Esophagus muscularis mucosa (tissue), 4 donors: ENCODE results near the gene ARL13B. TPM values are rescaled to one million over a fixed set of nuclear protein-coding genes. Genes with fewer than 3 reads are reported as not detected.
A peak's percentile ranks its signal among the peaks of the same experiment; 100 is the strongest.

ENCODE experiments used
- DNase-seq: peaks from one replicate; pipeline ENCODE4 v3.0.0-alpha.2; 2017; ENCODE audit errors: extremely low spot score
- H3K27ac ChIP-seq, 4 donors: fragments of 200-600 bp; sonication (generic); replicated peaks in 1 of 4; 1 replicate in 3 of 4; 2 replicates in 1 of 4; pipeline ENCODE4 v1.5.1; 2016 to 2019; ENCODE audit warnings: mild to moderate bottlenecking in 1 of 4
- H3K27me3 ChIP-seq, 4 donors: fragments of 200-600 bp; sonication (generic); one replicate each; pipeline versions ENCODE4 v1.5.1 to v1.6.0; 2016 to 2019
- H3K36me3 ChIP-seq, 4 donors: fragments of 200-600 bp; sonication (generic); one replicate each; pipeline ENCODE4 v1.5.1; 2016 to 2019
- H3K4me1 ChIP-seq, 4 donors: fragments of 200-600 bp; sonication (generic); one replicate each; pipeline ENCODE4 v1.5.1; 2016 to 2019
- H3K4me3 ChIP-seq, 4 donors: fragments of 200-600 bp; sonication (generic); 1 replicate in 2 of 4; 2 replicates in 2 of 4; pipeline ENCODE4 v1.5.1; 2016 to 2019; ENCODE audit warnings: mild to moderate bottlenecking in 4 of 4, moderate library complexity in 1 of 4
- H3K9me3 ChIP-seq, 4 donors: fragments of 200-600 bp; sonication (generic); 1 replicate in 3 of 4; 2 replicates in 1 of 4; pipeline ENCODE4 v1.5.1; 2016 to 2019
- EP300 ChIP-seq: sonication (generic); formaldehyde crosslinking; IDR thresholded peaks from one replicate; pipeline ENCODE4 v1.6.1; 2017; ENCODE audit warnings: antibody characterized with exemption
- POLR2A ChIP-seq: fragments of 450-650 bp; IDR thresholded peaks from one replicate; pipeline ENCODE4 v1.6.1; 2017; ENCODE audit warnings: antibody characterized with exemption, moderate library complexity, mild to moderate bottlenecking, low read depth
- POLR2AphosphoS5 ChIP-seq, 2 donors: sonication (generic); formaldehyde crosslinking; IDR thresholded peaks; one replicate each; pipeline ENCODE4 v1.6.1; 2017; ENCODE audit warnings: antibody characterized with exemption in 2 of 2
- WGBS: methylation state at CpG from one replicate; pipeline ENCODE4 v1.1.5; 2018; 5-methylcytosine and 5-hydroxymethylcytosine counted together
- intact Hi-C: fragments of 100-400 bp; cut with DNase I; formaldehyde crosslinking; loops from one replicate; pipeline ENCODE4 v1.15.1; 2023
- total RNA-seq, 4 donors: library from RNA; depleted of rRNA; stranded (reverse); fragments of >200 nt; gene quantifications; one replicate each; pipeline versions ENCODE4 v1.1.0 to v1.2.1, GENCODE V29; 2016
- TF ChIP-seq, protein P1 (sequence below), 3 experiments: fragments of 200-600 bp in 2 of 3; fragments of 450-650 bp in 1 of 3; sonication (generic) in 2 of 3; IDR thresholded peaks; one replicate each; pipeline ENCODE4 v1.5.1; 2017 to 2019; ENCODE audit warnings: antibody characterized with exemption in 3 of 3, mild to moderate bottlenecking in 2 of 3, moderate library complexity in 1 of 3

The ARL13B gene
- total RNA-seq, 4 donors from 2014 or later: 11.8 to 17.0 (median 14.6) TPM

DNA sequence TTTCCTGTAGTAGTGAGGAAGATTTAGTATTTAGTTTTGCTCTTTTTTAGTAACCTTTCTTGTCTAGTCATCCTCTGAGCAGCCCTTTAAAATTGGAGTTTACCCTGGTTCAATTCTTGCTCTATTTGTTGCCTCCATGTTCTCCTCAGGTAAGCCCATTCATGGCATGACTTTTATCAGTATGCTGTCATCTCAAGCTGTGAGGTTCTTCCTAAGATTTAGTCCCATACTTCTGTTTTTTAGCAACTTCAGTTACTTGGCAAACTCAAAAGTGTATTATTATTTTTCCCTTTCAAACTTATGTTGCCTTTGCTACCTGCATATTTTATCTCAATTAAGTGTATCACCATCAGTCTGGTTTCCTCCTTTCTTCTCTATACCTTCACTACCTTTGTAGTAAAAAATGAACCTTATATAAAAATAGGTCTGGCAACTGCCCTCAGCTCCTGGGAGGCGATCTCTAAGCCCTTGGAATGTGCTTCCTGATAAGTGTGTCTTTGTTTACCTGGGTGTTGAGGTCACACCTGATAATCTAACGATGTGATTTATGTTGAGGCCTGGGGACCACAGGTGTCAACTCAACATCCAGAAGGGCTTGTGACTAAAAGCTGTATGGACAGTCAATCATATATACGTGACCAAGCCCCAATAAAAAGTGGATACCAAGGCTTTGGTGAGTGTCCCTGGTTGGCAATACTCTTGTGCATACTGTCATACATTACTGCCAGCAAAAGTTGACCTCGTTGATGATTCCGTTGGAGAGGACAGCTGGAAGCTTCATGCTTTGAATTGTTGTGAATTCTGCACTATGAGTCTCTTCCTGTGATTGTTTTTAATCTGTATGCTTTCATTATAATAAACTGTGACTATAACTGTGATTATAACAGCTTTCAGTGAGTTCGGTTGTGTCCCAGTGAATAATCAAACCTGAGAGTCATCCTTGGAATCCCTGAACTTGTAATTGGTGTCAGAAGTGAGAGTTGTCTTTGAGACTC lies 86.8 kb downstream of the ARL13B start:
- Histone ChIP-seq H3K36me3 (peaks cover 2 to 34% (median 7%) of the 10 kb centered on the region in 4 donors), H3K27me3 (no peaks in the 10 kb centered on the region), H3K4me1 (peaks cover 15 to 36% (median 32%) of the 10 kb centered on the region in 4 donors), H3K9me3 (no peaks in the 10 kb centered on the region), H3K27ac (no peak overlapping the region), H3K4me3 (no peak overlapping the region)
- intact Hi-C loops: loop anchor here (5.0 to 10.0 kb wide), 3 partner anchors 60 to 162 kb away; partner anchors contain the start of gene PROS1
- TF ChIP-seq POLR2AphosphoS5 (IDR thresholded peaks at IDR 0.05) (no peak), POLR2A (no peak), EP300 (no peak)
- TF ChIP-seq, protein P1, sequence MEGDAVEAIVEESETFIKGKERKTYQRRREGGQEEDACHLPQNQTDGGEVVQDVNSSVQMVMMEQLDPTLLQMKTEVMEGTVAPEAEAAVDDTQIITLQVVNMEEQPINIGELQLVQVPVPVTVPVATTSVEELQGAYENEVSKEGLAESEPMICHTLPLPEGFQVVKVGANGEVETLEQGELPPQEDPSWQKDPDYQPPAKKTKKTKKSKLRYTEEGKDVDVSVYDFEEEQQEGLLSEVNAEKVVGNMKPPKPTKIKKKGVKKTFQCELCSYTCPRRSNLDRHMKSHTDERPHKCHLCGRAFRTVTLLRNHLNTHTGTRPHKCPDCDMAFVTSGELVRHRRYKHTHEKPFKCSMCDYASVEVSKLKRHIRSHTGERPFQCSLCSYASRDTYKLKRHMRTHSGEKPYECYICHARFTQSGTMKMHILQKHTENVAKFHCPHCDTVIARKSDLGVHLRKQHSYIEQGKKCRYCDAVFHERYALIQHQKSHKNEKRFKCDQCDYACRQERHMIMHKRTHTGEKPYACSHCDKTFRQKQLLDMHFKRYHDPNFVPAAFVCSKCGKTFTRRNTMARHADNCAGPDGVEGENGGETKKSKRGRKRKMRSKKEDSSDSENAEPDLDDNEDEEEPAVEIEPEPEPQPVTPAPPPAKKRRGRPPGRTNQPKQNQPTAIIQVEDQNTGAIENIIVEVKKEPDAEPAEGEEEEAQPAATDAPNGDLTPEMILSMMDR (IDR thresholded peaks at IDR 0.05): no peak
- no peak for DNase-seq
- 96% methylated on average over 6 of the region's 6 CpGs for WGBS

DNA sequence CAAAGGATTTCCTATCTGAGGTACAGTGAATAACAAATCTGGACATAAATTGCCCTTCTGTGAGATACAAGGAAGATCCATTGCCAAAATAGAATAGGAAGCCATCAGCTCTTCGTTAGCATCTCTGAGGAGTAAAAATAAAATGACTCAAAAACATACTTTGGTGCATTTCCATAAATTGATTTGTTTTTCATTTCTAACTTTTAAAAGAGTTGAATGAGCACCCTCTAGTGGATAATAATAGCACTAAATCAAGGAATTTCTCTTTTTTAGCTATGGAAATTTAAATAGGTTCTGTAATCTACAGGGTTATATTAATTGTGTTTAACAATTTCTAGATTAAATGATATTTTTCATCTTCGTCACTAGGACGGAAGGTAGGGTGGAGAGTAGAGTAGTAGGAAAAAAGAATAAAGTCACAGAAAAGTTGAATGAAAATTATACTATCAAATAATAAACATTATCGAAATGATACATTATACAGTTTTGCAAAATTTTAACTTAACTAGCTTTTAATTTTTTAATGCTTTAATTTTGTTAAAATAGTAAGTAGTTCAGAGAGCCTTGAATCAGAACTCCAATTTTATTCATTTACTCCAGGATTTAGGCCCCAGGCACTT lies 89.3 kb downstream of the ARL13B start:
- Histone ChIP-seq H3K4me1 (peaks cover 5 to 23% (median 19%) of the 10 kb centered on the region in 4 donors), H3K9me3 (no peaks in the 10 kb centered on the region), H3K27me3 (no peaks in the 10 kb centered on the region), H3K27ac (no peak overlapping the region), H3K36me3 (peaks cover 5 to 40% (median 16%) of the 10 kb centered on the region in 4 donors), H3K4me3 (no peak overlapping the region)
- TF ChIP-seq, protein P1 (IDR thresholded peaks at IDR 0.05): peak; percentile 52 to 68 (median 57)
- TF ChIP-seq POLR2A (no peak), POLR2AphosphoS5 (IDR thresholded peaks at IDR 0.05) (no peak), EP300 (no peak)
- intact Hi-C loops: loop anchor here (5.0 to 10.0 kb wide), 3 partner anchors 62 to 165 kb away; partner anchors contain the start of gene PROS1
- no peak for DNase-seq
- WGBS: 56% methylated on average over 4 of the region's 4 CpGs

DNA sequence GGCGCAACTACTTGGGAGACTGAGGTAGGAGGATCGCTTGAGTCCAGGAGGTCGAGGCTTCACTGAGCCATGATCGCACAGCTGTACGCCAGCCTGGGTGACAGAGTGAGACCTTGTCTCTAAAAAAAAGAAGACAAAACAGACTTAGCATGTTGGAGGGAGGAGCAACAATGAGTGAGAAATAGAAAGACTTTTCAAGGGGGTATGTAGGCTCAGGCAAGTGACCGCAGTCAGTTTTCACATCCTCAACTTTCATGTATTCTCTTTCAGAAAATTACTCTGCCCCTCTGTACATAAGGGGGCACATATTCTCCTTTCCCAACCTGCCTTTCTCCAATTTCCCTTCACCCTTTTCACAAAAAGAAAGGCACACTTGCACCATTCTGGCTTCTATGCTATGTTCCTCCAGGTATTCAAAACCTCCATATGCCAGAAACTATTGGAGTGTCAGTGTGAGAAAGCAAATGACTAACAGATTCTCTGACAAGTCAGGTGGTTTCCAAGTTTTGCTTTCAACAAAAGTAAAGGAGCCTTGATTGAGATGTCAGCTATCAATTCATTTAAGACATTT lies 90.5 kb downstream of the ARL13B start:
- no peak overlapping the region for H3K27ac ChIP-seq
- DNase-seq: no peak
- H3K4me3 ChIP-seq: no peak overlapping the region
- WGBS: 97% methylated on average over 6 of the region's 6 CpGs
- peaks cover 5 to 34% (median 16%) of the 10 kb centered on the region in 4 donors for H3K36me3 ChIP-seq
- no peaks in the 10 kb centered on the region for H3K9me3 ChIP-seq
- intact Hi-C loops: no loop called here
- H3K27me3 ChIP-seq: no peaks in the 10 kb centered on the region
- TF ChIP-seq, protein P1 (IDR thresholded peaks at IDR 0.05): no peak
- no peak for TF ChIP-seq POLR2AphosphoS5 (IDR thresholded peaks at IDR 0.05)
- TF ChIP-seq POLR2A: no peak
- no peak for TF ChIP-seq EP300
- H3K4me1 ChIP-seq: peaks cover 3 to 12% (median 7%) of the 10 kb centered on the region in 4 donors

DNA sequence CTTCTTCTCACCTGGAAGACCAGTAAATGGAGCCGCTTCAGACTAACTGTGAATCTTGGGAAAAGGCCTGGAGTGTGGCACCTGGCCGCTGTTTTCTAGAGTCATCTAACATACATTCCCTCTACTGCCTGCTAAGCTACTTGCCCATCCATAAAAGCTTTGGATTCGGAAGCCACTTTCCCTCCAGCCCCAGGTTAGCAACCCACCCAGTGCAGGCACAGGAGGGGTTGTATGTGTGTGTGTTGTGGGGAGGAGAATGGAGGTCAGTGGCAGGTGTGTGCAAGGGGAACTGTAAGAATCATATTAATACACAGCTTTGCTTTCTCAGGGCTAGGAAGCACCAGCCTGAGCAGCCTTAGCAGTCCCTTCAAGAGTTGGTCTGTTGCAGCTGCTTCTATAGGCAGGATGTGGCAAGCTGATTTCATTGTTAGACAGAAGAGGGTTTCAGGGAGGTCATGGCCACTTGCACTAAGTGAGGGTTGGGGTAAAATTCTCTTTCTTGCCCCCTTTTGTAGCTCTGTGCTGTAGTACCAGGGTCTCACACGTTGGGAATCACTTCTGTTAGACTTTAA lies 91.8 kb downstream of the ARL13B start:
- no peak overlapping the region for H3K27ac ChIP-seq
- intact Hi-C loops: no loop called here
- WGBS: 86% methylated on average over 4 of the region's 4 CpGs
- TF ChIP-seq EP300 (no peak), POLR2A (no peak), POLR2AphosphoS5 (IDR thresholded peaks at IDR 0.05) (no peak)
- TF ChIP-seq, protein P1 (IDR thresholded peaks at IDR 0.05): no peak
- H3K9me3 ChIP-seq: no peaks in the 10 kb centered on the region
- H3K4me3 ChIP-seq: no peak overlapping the region
- peaks cover 5 to 40% (median 21%) of the 10 kb centered on the region in 4 donors for H3K36me3 ChIP-seq
- no peak for DNase-seq
- peaks cover 0 to 5% (median 4%) of the 10 kb centered on the region in 4 donors for H3K4me1 ChIP-seq
- H3K27me3 ChIP-seq: no peaks in the 10 kb centered on the region
